GM19193 (cell line): Measurements from ENCODE around the gene DPP9.

Source experiments
- POLR2A ChIP-seq: IDR thresholded peaks from 4 replicates; pipeline ENCODE4 v1.6.1; 2011; ENCODE audit not compliant: insufficient read depth, insufficient read length; ENCODE audit errors: extremely low read depth

Gene DPP9

DNA sequence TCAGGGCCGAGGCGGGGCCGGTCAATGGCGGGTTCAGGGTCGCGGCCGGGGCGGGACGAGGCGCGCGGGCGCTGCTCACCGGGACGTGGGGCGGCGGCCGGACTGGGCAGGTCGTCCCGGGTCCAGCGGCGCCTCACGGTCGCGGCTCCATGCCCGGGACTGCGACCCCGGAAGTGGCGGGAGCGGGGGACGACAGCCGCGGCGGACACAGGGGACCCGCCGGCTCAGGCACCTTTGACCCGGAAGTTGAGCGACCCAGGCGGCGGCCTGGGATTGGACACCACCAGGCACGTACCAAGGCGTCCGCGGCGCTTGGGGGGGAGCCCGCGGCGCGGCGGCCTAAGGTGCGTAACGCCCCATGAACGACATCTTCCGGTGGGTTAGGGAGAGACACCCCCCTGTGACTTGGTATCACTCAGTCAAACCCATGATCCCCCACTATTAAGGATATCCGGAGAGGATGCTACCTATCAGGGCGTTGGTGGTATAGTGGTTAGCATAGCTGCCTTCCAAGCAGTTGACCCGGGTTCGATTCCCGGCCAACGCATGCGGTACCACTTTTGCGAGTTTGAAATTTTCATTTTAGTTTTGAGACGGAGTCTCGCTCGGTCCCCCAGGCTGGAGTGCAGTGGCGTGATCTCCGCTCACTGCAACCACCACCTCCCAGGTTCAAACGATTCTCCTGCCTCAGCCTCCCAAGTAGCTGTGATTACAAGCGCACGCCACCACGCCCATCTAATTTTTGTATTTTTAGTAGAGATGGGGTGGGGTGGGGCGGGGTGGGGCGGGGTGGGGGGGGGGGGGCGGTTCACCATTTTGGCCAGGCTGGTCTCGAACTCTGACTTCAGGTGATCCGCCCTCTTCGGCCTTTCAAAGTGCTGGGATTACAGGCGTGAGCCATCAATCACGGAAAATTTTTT is at the start of gene DPP9:
Gene DPP9 (minus strand): TSS at position 248 of the 920 bp plus-strand sequence. CDS start 3,936 bp downstream, outside the sequence.
- TF ChIP-seq POLR2A, result peak; percentile 57

DNA sequence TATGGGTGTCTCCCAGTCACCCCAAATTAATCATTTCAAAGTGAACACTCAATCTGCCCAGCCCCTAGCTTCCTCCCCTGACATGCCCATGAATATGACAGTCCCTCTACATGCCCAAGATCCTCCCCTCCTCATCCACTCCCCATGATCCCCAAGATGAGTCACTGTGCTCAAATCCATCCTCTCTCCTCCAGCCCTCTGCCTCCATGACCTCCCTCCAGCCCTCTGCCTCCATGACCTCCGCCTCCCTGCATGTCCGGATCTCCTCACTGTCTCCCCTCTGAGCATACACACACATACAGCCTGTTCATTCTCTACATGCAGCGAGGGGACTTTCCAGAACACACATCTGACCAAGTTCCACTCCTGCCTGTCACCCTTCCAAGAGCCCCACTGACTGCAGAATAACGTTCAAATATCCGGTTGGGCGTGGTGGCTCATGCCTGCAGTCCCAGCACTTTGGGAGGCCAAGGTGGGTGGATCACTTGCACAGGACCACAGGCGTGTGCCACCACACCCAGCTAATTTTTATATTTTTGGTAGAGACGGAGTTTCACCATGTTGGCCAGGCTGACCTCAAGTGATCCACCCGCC is 49.5 kb upstream of the DPP9 start:
- no peak for TF ChIP-seq POLR2A

DNA sequence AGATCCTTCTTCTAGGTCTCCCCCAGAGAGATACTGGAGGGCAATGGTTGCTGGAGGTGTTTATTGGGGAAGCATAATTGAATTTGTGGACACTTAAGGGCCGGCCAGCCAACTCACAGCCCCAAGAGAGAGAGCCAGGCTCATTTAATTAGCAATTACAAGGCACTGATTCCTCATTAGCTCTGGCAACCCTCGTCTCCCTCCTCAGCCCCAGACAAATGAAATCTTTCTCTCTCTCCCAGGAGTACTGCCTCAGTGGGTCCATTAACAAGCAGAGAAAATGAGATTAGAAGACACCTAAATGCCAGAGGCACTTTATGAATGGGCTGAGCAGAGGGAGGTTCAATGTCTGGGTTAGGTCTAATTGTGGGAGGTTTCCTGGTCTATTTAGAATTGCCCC is 48.9 kb upstream of the DPP9 start:
- TF ChIP-seq POLR2A, result no peak

DNA sequence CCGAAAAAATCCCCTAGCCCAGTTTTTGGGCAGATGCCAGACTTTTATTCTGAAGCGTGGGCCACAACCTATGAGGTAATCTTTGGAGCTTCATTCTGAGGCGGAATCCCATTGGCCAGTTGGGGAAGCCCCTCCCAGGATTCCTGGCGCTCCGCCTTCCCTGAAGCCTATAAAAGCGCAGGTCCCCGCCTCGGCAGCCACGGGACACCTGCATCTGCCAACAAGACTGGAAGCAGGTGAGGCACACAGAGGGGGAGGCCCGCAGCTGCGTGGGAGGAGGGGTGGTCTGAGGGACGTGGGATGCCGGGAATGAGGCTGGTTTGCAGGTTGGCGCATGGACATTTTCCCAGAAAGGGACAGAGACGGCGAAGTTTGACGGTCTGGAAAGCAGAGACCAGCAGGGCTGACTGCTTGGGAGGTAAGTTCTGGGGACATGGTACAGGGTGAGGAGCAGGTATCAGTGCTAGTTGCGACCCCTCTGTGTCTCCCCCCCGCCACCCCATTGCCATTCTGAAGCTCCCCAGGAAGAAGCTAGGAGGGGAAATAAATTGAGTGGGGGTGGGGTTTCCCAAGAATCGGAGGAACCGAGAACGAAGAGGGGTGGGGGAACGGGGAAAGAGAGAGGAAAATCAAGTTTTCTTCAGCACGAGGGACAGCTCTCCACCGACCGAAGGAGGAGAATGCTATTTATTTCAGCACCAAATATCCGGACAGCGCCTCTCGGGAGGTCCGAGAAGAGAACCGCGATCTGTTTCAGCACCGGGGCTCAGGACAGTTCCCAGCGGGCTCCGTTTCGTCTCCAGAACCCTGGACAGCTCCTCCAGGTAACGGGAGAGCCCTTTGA is 45.5 kb upstream of the DPP9 start:
- no peak for TF ChIP-seq POLR2A

DNA sequence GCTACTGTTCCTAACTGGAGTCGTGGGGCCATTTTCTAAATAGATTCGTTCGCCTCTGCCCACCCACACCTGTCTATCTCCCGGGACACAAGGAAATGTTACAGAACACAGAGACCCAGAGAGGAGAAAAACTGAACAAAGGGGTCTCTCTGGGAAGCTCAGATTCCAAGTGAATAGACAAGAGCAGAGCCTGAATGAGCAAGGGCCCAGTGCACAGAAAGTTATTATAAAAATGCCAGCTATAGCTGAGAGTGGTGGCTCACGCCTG is 40.7 kb upstream of the DPP9 start:
- no peak for TF ChIP-seq POLR2A

DNA sequence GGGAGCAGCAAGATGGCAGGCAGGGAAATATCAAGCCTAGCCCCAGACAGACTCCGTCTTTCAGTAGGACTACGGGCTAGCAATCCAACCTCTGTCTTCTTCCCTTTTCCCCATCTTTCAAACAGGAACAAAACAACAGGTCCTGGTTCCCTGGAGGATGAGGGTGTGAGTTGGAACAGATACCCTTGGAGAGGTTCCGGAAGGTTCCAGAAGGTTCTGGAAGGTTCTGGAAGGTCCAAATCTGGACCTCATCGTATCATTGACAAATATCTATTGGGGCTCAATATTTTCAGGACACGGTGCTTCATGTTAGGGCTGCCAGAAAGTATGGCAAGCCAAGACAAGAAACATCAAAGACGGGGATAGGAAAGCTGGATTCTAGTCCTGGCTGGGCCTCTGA is 39.4 kb upstream of the DPP9 start:
- no peak for TF ChIP-seq POLR2A

DNA sequence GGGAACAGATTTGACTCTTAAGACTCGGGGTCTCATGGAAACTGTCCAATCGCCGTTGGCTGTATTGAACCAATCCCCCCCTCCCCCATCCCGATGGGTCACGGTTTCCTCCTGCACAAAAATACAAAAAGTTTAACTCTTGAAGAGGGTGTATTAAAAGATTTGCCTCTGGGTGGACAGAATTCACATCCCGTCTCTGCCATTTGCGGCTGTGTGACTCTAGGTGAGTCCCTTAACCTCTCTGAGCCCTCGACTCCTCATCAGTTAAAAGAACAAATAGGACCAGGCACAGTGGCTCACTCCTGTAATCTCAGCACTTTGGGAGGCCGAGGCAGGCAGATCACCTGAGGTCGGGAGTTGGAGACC is 36.6 kb upstream of the DPP9 start:
- no peak for TF ChIP-seq POLR2A

DNA sequence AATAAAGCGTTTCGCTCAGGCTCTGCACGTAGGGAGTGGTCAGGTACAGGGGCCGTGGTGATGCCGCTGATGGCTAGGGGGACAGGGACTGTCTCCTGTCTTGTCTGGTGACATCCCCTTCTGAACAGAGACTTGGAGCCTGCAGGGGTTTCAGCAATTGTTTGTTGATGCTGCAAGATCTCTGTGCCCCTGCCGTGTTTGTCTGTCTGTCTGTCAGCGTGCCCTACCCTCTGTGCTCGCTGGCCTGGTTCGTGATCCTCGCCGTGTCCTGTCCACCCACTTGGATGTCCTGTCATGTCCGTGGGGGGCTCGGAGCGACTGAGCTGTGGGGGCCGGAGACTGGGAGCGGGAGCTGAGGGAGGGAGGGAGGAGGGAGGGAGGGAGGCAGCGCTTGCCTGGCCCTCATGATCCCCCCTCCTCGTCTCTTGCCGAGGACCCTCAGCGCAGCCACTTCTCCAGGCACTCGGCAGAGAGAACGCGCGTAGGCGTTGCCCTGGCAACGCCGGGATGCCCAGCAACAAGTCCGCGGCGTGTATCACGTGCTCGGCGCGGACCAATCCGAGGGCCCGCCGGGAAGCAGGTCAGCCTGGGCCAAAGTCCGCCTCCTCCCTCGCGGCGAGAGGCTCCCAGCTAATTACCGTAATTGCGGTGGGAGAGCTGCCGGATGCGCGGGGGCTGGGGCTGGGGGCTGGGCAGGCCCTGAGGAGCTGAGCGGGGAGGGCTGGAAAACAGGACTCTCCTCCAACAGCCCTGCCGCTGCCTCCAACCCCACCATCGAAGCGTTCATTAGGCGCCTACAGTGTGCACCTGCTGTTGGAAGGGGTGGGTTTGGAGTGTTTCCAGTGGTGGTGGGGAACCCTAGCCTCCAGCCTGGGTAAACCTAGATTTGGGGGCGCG is 36.0 kb upstream of the DPP9 start:
- TF ChIP-seq POLR2A, result no peak

DNA sequence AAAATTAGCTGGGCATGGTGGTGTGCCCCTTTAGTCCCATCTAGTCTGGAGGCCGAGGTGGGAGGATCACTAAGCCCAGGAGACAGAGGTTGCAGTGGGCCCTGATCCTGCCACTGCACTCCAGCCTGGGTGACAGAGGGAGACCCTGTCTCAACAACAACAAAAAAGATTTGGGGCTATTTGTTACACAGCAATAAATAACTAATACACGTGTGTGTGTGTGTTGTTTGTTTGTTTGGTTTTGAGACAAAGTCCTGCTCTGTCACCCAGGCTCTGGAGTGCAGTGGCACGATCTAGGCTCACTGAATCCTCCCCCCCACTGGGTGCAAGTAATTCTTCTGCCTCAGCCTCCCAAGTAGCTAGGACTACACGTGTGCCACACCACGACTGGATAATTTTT is 35.0 kb upstream of the DPP9 start:
- TF ChIP-seq POLR2A, result no peak

DNA sequence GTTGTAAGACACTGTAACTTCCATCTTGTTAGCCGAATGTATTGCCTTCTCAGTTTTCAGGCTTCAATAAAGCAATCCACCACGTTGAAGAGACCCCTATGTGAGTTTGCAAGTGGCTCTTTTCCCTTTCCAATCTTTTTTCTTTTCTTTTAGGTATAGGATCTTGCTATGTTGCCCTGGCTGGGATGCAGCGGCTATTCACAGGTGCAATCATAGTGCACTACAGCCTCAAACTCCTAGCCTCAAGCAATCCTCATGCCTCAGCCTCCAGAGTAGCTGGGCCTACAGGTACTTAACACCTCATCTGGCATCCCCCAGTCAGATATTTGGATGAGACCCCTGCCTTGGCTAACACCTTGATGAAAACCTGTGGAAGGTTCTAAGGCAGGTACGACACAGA is 34.4 kb upstream of the DPP9 start:
- no peak for TF ChIP-seq POLR2A

DNA sequence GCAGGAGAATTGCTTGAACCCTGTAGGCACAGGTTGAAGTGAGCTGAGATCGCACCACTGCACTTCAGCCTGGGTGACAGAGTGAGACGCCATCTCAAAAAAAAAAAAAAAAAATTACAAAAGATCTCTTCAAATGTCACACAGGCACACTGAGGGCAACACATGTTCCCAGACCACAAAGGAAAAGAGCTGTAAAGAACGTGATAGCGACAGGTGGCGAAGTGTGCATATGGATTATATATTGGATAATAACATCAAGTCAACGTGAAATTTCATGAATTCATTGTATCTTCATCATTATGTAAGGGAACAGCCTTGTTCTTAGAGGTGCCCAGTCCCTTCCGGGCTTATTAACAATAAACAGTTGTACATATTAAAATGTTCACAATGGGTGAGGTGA is 31.8 kb upstream of the DPP9 start:
- TF ChIP-seq POLR2A, result no peak

DNA sequence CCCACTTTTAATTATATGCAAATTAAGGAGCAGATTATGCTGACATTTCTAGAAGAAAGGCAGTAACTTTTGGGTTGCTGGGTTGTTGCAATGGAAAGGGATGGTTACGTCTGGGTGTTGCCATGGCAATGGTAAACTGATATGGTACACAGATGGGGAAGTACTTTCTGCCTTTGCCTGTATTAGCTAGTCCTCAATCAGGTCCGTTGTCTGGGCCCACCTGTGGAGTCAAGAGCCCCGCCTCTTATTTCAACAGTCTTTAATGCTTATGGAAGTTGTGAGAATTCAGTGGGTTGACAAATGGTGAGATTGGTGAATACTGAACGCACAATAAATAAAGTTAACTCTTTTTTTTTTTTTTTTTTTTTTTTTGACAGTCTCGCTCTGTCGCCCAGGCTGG is 30.6 kb upstream of the DPP9 start:
- no peak for TF ChIP-seq POLR2A

DNA sequence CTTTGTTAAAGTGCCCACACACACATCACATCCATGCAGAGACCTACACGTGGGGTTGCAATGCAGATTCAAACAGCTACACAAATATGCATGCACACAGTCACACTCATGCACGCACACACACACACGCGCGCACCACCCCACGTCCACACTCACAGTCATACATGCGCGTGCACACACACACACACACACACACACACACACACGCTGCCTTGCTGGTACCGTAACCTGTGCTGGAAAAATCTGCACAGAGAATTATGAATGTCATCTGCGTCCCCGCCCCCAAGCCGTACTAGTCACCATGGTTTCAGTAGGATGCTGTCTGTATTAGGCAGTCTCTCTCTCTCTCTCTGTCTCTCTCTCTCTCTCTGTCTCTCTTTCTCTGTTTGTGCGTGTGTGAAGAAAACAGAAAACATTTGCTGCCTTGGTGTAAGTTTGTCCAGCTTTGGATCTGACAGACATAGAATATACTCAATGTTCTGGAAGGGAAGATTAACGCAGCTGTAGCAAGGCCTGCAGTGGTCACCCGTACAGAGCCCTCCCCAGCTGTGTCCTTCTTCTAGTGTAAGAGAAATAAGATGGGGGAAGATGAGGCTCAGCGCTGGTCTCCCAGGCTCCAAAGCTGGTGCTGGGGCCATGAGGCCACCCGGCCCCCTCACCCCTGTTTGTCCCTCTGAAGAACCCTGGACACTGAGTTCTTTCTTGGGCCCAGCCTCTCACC is 26.4 kb upstream of the DPP9 start:
- TF ChIP-seq POLR2A, result no peak

DNA sequence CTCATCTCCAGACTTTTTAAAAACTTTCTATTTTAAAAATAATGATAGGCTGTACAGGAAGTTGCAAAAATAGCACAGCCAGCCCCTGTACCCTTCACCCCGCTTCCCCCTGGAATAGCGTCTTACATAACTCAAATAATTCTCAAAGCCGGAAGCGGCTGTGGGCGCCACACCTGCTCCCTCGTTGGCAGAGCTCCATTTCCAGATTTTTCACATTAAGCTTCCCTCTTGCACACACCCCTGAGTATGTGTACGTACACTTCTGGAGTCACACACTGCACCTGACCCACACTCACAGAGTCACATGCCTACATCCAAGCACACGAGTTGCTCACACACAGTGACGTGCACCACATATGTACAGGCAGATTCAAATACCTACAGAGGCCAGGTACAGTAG is 24.9 kb upstream of the DPP9 start:
- no peak for TF ChIP-seq POLR2A
